K562 (cell line): ENCODE results near the gene HSD17B8. TPM values are rescaled to one million over a fixed set of nuclear protein-coding genes. Genes with fewer than 3 reads are reported as not detected.

Experiments used
- ARID2 ChIP-seq: fragments of 450-650 bp; IDR thresholded peaks from 2 replicates; pipeline ENCODE4 v1.6.1; 2017; ENCODE audit warnings: antibody characterized with exemption, mild to moderate bottlenecking
- HINFP ChIP-seq: fragments of 450-650 bp; conservative IDR thresholded peaks from 2 replicates; pipeline ENCODE4 v1.6.1; 2016; ENCODE audit warnings: missing genetic modification characterization, low read depth, mild to moderate bottlenecking, control low read depth, missing compliant biosample characterization
- HLTF ChIP-seq: fragments of 450-650 bp; IDR thresholded peaks from 2 replicates; pipeline ENCODE4 v1.6.1; 2016
- MITF ChIP-seq: IDR thresholded peaks from 2 replicates; pipeline ENCODE4 v1.6.1; 2014; ENCODE audit warnings: antibody characterized with exemption
- NBN ChIP-seq: fragments of 450-650 bp; IDR thresholded peaks from 2 replicates; pipeline ENCODE4 v1.6.1; 2016; ENCODE audit warnings: low read depth, mild to moderate bottlenecking
- NKRF ChIP-seq: fragments of 450-650 bp; IDR thresholded peaks from 2 replicates; pipeline ENCODE4 v1.6.1; 2016; ENCODE audit warnings: borderline replicate concordance
- POLR2H ChIP-seq: IDR thresholded peaks from 2 replicates; pipeline ENCODE4 v1.6.1; 2016; ENCODE audit warnings: missing genetic modification characterization, low read depth, mild to moderate bottlenecking, control low read depth, missing compliant biosample characterization, moderate library complexity
- RBM25 ChIP-seq: fragments of 200-400 bp; formaldehyde crosslinking; IDR thresholded peaks from 2 replicates; pipeline ENCODE4 v1.6.1; 2018; ENCODE audit warnings: low read length, low read depth, moderate library complexity; ENCODE audit not compliant: severe bottlenecking
- RHOXF2B ChIP-seq: fragments of 250-450 bp; sonication (Bioruptor Pico); conservative IDR thresholded peaks from 2 replicates; pipeline ENCODE4 v1.5.1; 2021
- SAP30 ChIP-seq: fragments of 200-600 bp; sonication (generic); IDR thresholded peaks from 2 replicates; pipeline ENCODE4 v1.6.1; 2012; ENCODE audit warnings: borderline replicate concordance, low read depth, mild to moderate bottlenecking, moderate library complexity, low read length, control low read depth, inconsistent platforms; ENCODE audit not compliant: insufficient read depth, poor library complexity, severe bottlenecking
- WHSC1 ChIP-seq: IDR thresholded peaks from one replicate; pipeline ENCODE4 v1.6.1; 2012; ENCODE audit warnings: low read length, control low read depth, inconsistent platforms
- ZBTB11 ChIP-seq, 3 experiments: fragments of 200-800 bp in 1 of 3; fragments of 250-450 bp in 1 of 3; fragments of 450-650 bp in 1 of 3; sonication (Bioruptor Pico) in 1 of 3; sonication (Bioruptor generic) in 1 of 3; formaldehyde crosslinking in 1 of 3; IDR thresholded peaks; 2 replicates each; pipeline versions ENCODE4 v1.6.1 to v1.8.0; 2016 to 2022; ENCODE audit warnings: mild to moderate bottlenecking in 2 of 3, missing genetic modification characterization in 2 of 3, missing compliant biosample characterization in 1 of 3, moderate library complexity in 1 of 3
- ZKSCAN1 ChIP-seq: fragments of 150-350 bp; IDR thresholded peaks from 2 replicates; pipeline ENCODE4 v1.6.1; 2016; ENCODE audit warnings: low read depth, low read length
- ZNF212 ChIP-seq: fragments of 450-650 bp; formaldehyde crosslinking; IDR thresholded peaks from 2 replicates; pipeline ENCODE4 v1.4.0; 2020; ENCODE audit warnings: mild to moderate bottlenecking
- ZNF324 ChIP-seq: fragments of 250-450 bp; sonication (Bioruptor Pico); IDR thresholded peaks from 2 replicates; pipeline ENCODE4 v1.4.0; 2020; ENCODE audit warnings: mild to moderate bottlenecking
- ZSCAN32 ChIP-seq: fragments of 450-650 bp; formaldehyde crosslinking; IDR thresholded peaks from 2 replicates; pipeline ENCODE4 v1.4.0; 2020; ENCODE audit warnings: mild to moderate bottlenecking, moderate library complexity
- ZZZ3 ChIP-seq: fragments of 450-650 bp; IDR thresholded peaks from 2 replicates; pipeline ENCODE4 v1.6.1; 2016; ENCODE audit warnings: antibody characterized with exemption, mild to moderate bottlenecking, moderate library complexity
- polyA plus RNA-seq, 8 experiments: library from polyadenylated mRNA; depleted of rRNA in 4 of 8; stranded (reverse) in 5 of 8; unstranded in 3 of 8; fragments of >200 nt; fragmentation: Nextera tagmentation in 2 of 8; fragmentation: Illumina TruSeq in 1 of 8; extraction: Ambion mirVana in 2 of 8; extraction: Trizol in 1 of 8; gene quantifications; 2 replicates each; pipeline versions ENCODE4 v1.2.1 to v1.2.3, GENCODE V29; 2011 to 2014; ENCODE audit warnings: inconsistent platforms in 1 of 8, missing spikeins in 1 of 8
- total RNA-seq, 7 experiments: library from RNA; depleted of rRNA in 6 of 7; stranded (reverse); fragments of >200 nt in 6 of 7; fragmentation: Illumina TruSeq in 2 of 7; extraction: Trizol in 2 of 7; gene quantifications; 2 replicates each; pipeline versions ENCODE4 v1.2.1 to v1.2.3, GENCODE V29; 2011 to 2021; ENCODE audit warnings: low replicate concordance in 1 of 7

The HSD17B8 gene
- total and polyA plus RNA-seq, 9 of the 15 experiments (the other 6 are each of a cell fraction or from before 2014, with no cell fraction given), result 3.7 to 35.2 (median 14.2) TPM

GRCh38 chr6:33249732-33250630, 45.5 kb downstream of the HSD17B8 start (continued):
- peak; percentile 51; the same call in 1 of the 2 replicates for TF ChIP-seq ARID2
- peak; percentile 55; the same call in 1 of the 2 replicates for TF ChIP-seq NKRF
- TF ChIP-seq HLTF, result no peak
- TF ChIP-seq POLR2H (tag), result peak; percentile 68; the same call in 1 of the 2 replicates
- TF ChIP-seq HINFP, result no peak
- TF ChIP-seq ZBTB11 (CRISPR knock-in tag; IDR thresholded peaks at IDR 0.05), result 0 out of 6 replicates have a peak, but pooled peaks of 1 of the 3 experiments have one; percentile 6
- TF ChIP-seq ZSCAN32, result peak; percentile 8; the same call in 1 of the 2 replicates
- no peak for TF ChIP-seq RBM25
- peak; percentile 28 for TF ChIP-seq SAP30
- no peak; the same call in 1 of the 2 replicates for TF ChIP-seq ZKSCAN1
- TF ChIP-seq ZNF324 (CRISPR knock-in tag), result 0 out of 2 replicates have a peak, but pooled peaks have one; percentile 28
- 0 out of 2 replicates have a peak, but pooled peaks have one; percentile 61 for TF ChIP-seq RHOXF2B (CRISPR knock-in tag)
- TF ChIP-seq WHSC1, result no peak
- TF ChIP-seq ZZZ3, result no peak
- TF ChIP-seq NBN, result no peak; the same call in 1 of the 2 replicates
- TF ChIP-seq ZNF212 (CRISPR knock-in tag), result no peak
- no peak for TF ChIP-seq MITF
